AG09309 (cell line): ENCODE data around the gene GRM5.
A peak's percentile ranks its signal among the peaks of the same experiment; 100 is the strongest.

Experiments
- DNase-seq: peaks from one replicate; pipeline ENCODE4 v3.0.0-alpha.2; 2010; ENCODE audit warnings: low read depth
- H3K4me3 ChIP-seq: 2 replicates; pipeline ENCODE4 v1.5.1; 2011; ENCODE audit warnings: mild to moderate bottlenecking, low read depth, low read length, moderate library complexity; ENCODE audit not compliant: control insufficient read depth
- TF ChIP-seq, protein P1 (sequence below): IDR thresholded peaks from 2 replicates; pipeline ENCODE4 v1.5.1; 2011; ENCODE audit warnings: mild to moderate bottlenecking, low read depth, low read length, inconsistent platforms; ENCODE audit not compliant: insufficient read depth, control insufficient read depth; ENCODE audit errors: missing control alignments

The GRM5 gene

DNA sequence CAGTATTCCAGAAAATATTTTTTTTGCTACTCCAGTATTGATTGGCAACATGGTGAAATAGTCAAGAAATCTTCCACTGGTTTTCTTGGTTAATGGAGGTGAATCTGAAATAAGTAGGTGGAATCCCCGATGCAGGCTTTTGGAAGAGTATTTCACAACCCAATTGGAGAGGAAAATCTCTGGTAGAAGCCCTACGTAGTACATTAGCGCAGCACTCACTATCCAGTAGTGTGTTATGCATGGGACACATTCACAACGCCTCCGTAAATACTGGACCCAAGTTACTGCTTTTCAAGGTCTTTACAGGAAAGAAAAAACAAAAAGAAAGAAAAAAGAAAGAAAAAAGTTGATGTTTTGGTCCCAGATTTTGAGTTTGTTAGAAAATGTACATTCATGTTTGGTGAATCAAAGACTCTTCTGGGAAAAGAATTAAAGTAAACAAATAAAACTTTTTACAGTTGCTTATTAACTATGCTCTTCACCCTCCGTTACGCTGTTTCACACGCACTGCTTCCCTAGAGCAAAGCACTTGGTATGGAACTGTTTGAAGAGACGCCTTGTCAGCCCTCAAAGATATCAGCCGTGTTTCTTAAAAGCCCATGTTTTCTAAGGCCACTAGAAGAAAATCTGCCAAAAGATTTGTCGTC is 557.9 kb downstream of the GRM5 start:
- H3K4me3 ChIP-seq, result no peak overlapping the region
- no peak for DNase-seq
- TF ChIP-seq, protein P1, sequence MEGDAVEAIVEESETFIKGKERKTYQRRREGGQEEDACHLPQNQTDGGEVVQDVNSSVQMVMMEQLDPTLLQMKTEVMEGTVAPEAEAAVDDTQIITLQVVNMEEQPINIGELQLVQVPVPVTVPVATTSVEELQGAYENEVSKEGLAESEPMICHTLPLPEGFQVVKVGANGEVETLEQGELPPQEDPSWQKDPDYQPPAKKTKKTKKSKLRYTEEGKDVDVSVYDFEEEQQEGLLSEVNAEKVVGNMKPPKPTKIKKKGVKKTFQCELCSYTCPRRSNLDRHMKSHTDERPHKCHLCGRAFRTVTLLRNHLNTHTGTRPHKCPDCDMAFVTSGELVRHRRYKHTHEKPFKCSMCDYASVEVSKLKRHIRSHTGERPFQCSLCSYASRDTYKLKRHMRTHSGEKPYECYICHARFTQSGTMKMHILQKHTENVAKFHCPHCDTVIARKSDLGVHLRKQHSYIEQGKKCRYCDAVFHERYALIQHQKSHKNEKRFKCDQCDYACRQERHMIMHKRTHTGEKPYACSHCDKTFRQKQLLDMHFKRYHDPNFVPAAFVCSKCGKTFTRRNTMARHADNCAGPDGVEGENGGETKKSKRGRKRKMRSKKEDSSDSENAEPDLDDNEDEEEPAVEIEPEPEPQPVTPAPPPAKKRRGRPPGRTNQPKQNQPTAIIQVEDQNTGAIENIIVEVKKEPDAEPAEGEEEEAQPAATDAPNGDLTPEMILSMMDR, result no peak

DNA sequence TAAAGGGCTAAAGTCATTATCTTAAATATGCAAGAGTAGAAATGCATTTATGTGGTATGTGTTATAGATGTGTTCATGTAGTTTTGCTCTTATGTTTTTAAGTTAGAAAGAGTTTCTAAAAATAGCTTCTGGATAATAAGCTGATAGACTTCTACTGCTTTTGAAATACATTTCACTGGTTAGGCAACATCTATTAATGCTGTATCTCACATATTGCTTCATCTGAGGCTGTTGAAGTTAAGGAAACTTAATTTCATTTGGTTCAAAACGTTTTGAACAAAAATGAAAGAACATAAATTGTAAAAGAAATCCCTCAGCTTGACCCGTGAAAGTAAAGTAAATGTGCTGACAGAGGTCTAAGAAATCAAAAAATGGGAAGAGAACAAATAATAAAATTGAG is 564.2 kb downstream of the GRM5 start:
- H3K4me3 ChIP-seq, result no peak overlapping the region
- no peak for DNase-seq
- TF ChIP-seq, protein P1, result no peak

DNA sequence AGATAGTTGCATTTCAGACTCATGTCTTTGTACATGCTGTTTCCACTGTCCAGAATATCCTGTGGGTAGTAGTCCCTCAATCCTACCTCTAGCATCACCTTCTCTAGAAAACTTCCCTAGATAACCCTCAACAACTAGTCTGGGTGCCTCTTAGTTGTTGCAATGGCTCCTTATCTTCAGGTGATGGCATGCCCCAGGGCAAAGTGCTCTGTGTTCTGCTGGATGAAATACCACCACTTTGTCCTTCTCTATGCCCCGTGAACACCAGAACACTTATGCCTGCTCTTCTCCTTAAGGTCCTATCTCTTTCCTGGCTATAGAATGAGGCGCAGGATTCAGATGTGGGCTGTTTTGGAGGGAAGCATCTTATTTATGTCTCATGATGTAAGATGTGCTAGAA is 569.9 kb downstream of the GRM5 start:
- H3K4me3 ChIP-seq, result no peak overlapping the region
- DNase-seq, result no peak
- TF ChIP-seq, protein P1, result no peak

DNA sequence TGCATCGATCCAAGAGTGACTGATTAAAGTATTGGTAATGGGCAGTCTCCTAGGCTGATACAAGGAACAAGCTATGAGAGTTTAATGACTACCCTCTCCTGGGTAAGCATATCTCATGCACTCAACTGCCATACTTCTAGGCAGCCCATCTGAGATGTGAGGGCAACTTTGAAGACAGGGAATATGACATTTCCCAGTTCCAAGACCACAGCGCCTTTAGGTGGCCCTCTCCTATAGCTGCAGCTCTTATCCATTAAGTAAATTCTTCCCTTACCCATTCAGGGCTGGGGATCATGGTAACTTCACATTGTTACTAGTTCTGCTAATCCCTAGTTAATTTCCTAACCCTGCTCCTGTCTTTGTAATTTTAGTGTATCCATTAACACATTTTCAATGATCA is 570.9 kb downstream of the GRM5 start:
- DNase-seq, result no peak
- TF ChIP-seq, protein P1, result peak; percentile 8
- no peak overlapping the region for H3K4me3 ChIP-seq

DNA sequence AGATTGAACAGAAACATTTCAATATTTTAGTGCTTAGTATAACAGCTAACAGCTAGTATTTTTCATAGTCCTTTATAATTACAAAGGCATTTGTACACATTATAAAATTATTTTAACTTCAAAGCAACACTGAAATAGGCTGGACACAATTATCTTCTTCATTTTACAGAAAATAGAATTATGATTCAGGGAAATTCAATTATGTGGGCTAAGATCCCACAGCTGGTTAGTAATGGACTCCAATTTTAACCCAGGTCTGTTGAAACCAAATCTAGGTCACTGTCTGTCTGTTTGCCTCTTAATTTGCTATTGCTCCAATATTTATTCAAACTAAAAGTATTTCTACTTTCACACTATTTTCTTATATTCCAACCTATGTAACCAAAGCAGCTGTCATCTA is 574.1 kb downstream of the GRM5 start:
- DNase-seq, result no peak
- TF ChIP-seq, protein P1, result no peak
- H3K4me3 ChIP-seq, result no peak overlapping the region

DNA sequence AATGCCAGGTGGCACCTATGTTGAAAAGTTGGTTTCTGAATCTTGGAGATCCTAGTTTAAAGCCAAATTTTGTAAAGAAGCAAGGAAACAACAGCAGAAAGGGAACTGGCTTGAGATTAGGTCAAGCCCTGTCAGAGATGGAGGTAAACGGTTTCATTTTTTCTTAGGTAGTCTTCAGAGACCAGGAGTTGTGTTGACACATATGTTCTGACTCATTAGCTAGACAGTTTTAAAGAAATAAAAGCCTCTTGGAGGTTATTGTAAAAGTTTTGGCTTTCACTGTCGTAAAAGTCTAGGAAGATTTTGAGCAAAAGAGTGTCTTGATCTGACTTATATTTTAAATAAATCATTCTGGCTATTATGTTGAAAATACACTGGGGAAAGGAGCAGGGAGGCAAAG is 576.8 kb downstream of the GRM5 start:
- no peak for DNase-seq
- TF ChIP-seq, protein P1, result no peak
- no peak overlapping the region for H3K4me3 ChIP-seq
